ENCODE measurements around the gene CHD9.
"Not testable (repeated sequence)": the region's sequence is repeated elsewhere in the genome, so short reads cannot be mapped to it uniquely, and the experiment has no call there.

The CHD9 gene

GRCh38 chr16:53185741-53186140 lies 130.9 kb downstream of the CHD9 start:
- WGBS (ENCODE audit: insufficient coverage): 95% methylated on average over 3 of the region's 3 CpGs
- H3K27me3 ChIP-seq (replicated peaks in 2 of 5; ENCODE audit: control insufficient read depth in 4 of 5, insufficient read depth in 5 of 5, low read length in 4 of 5); H3K27ac ChIP-seq (ENCODE audit: insufficient read depth in 1 of 2, low read depth in 1 of 2, low read length in 2 of 2, poor library complexity in 1 of 2, severe bottlenecking in 2 of 2); CTCF ChIA-PET; DNase-seq; H3K4me1 ChIP-seq (ENCODE audit: control extremely low read depth in 1 of 4, control insufficient read depth in 4 of 4, insufficient read depth in 4 of 4, low read length in 3 of 4); POLR2A ChIA-PET; H3K4me3 ChIP-seq (ENCODE audit: control insufficient read depth in 1 of 7, extremely low read depth in 1 of 7, insufficient read depth in 4 of 7, low read depth in 2 of 7, low read length in 6 of 7): not testable (repeated sequence)
- H3K36me3 ChIP-seq (ENCODE audit: control insufficient read depth in 4 of 4, insufficient read depth in 4 of 4, low read length in 3 of 4): peaks cover 4 to 23% (median 6%) of the 10 kb centered on the region in 4 experiments
- peaks cover 0 to 25% (median 15%) of the 10 kb centered on the region in 5 experiments for H3K9me3 ChIP-seq (ENCODE audit: control extremely low read depth in 1 of 5, control insufficient read depth in 4 of 5, insufficient read depth in 2 of 5, low read depth in 1 of 5, low read length in 4 of 5)

- CTCF ChIA-PET: no interaction called here
- Histone ChIP-seq H3K27me3 (replicated peaks in 2 of 5; ENCODE audit: control insufficient read depth in 4 of 5, insufficient read depth in 5 of 5, low read length in 4 of 5) (no peaks in the 10 kb centered on the region), H3K4me1 (ENCODE audit: control extremely low read depth in 1 of 4, control insufficient read depth in 4 of 4, insufficient read depth in 4 of 4, low read length in 3 of 4) (no peaks in the 10 kb centered on the region), H3K9me3 (ENCODE audit: control extremely low read depth in 1 of 5, control insufficient read depth in 4 of 5, insufficient read depth in 2 of 5, low read depth in 1 of 5, low read length in 4 of 5) (peaks cover 0 to 25% (median 15%) of the 10 kb centered on the region in 5 experiments), H3K27ac (ENCODE audit: insufficient read depth in 1 of 2, low read depth in 1 of 2, low read length in 2 of 2, poor library complexity in 1 of 2, severe bottlenecking in 2 of 2) (no peak overlapping the region), H3K36me3 (ENCODE audit: control insufficient read depth in 4 of 4, insufficient read depth in 4 of 4, low read length in 3 of 4) (peaks cover 4 to 23% (median 6%) of the 10 kb centered on the region in 4 experiments), H3K4me3 (ENCODE audit: control insufficient read depth in 1 of 7, extremely low read depth in 1 of 7, insufficient read depth in 4 of 7, low read depth in 2 of 7, low read length in 6 of 7) (no peak overlapping the region)
- POLR2A ChIA-PET: no interaction called here
- no CpG with 5 or more reads among the region's 1 CpG for WGBS (ENCODE audit: insufficient coverage)
- no peak for DNase-seq
Observed at GRCh38 chr16:53187775-53188174, 133.0 kb downstream of the CHD9 start.

GRCh38 chr16:53191413-53191812 lies 136.6 kb downstream of the CHD9 start:
- Histone ChIP-seq H3K4me3 (ENCODE audit: control insufficient read depth in 1 of 7, extremely low read depth in 1 of 7, insufficient read depth in 4 of 7, low read depth in 2 of 7, low read length in 6 of 7) (no peak overlapping the region), H3K27me3 (replicated peaks in 2 of 5; ENCODE audit: control insufficient read depth in 4 of 5, insufficient read depth in 5 of 5, low read length in 4 of 5) (no peaks in the 10 kb centered on the region), H3K27ac (ENCODE audit: insufficient read depth in 1 of 2, low read depth in 1 of 2, low read length in 2 of 2, poor library complexity in 1 of 2, severe bottlenecking in 2 of 2) (no peak overlapping the region), H3K4me1 (ENCODE audit: control extremely low read depth in 1 of 4, control insufficient read depth in 4 of 4, insufficient read depth in 4 of 4, low read length in 3 of 4) (no peaks in the 10 kb centered on the region), H3K36me3 (ENCODE audit: control insufficient read depth in 4 of 4, insufficient read depth in 4 of 4, low read length in 3 of 4) (peaks cover 0 to 4% (median 0%) of the 10 kb centered on the region in 4 experiments), H3K9me3 (ENCODE audit: control extremely low read depth in 1 of 5, control insufficient read depth in 4 of 5, insufficient read depth in 2 of 5, low read depth in 1 of 5, low read length in 4 of 5) (peaks cover 0 to 3% (median 3%) of the 10 kb centered on the region in 5 experiments)
- ChIA-PET CTCF (no interaction called here), POLR2A (no interaction called here)
- no peak for DNase-seq
- WGBS (ENCODE audit: insufficient coverage): no CpG with 5 or more reads among the region's 1 CpG

- ChIA-PET POLR2A (no interaction called here), CTCF (no interaction called here)
- Histone ChIP-seq H3K4me1 (ENCODE audit: control extremely low read depth in 1 of 4, control insufficient read depth in 4 of 4, insufficient read depth in 4 of 4, low read length in 3 of 4) (no peaks in the 10 kb centered on the region), H3K27ac (ENCODE audit: insufficient read depth in 1 of 2, low read depth in 1 of 2, low read length in 2 of 2, poor library complexity in 1 of 2, severe bottlenecking in 2 of 2) (no peak overlapping the region), H3K36me3 (ENCODE audit: control insufficient read depth in 4 of 4, insufficient read depth in 4 of 4, low read length in 3 of 4) (no peaks in the 10 kb centered on the region), H3K4me3 (ENCODE audit: control insufficient read depth in 1 of 7, extremely low read depth in 1 of 7, insufficient read depth in 4 of 7, low read depth in 2 of 7, low read length in 6 of 7) (no peak overlapping the region), H3K9me3 (ENCODE audit: control extremely low read depth in 1 of 5, control insufficient read depth in 4 of 5, insufficient read depth in 2 of 5, low read depth in 1 of 5, low read length in 4 of 5) (no peaks in the 10 kb centered on the region), H3K27me3 (replicated peaks in 2 of 5; ENCODE audit: control insufficient read depth in 4 of 5, insufficient read depth in 5 of 5, low read length in 4 of 5) (no peaks in the 10 kb centered on the region)
- no peak for DNase-seq
Observed at GRCh38 chr16:53198933-53199332, 144.1 kb downstream of the CHD9 start.

GRCh38 chr16:53201900-53202299 lies 147.1 kb downstream of the CHD9 start:
- Histone ChIP-seq H3K9me3 (ENCODE audit: control extremely low read depth in 1 of 5, control insufficient read depth in 4 of 5, insufficient read depth in 2 of 5, low read depth in 1 of 5, low read length in 4 of 5) (no peaks in the 10 kb centered on the region), H3K4me3 (ENCODE audit: control insufficient read depth in 1 of 7, extremely low read depth in 1 of 7, insufficient read depth in 4 of 7, low read depth in 2 of 7, low read length in 6 of 7) (no peak overlapping the region), H3K27ac (ENCODE audit: insufficient read depth in 1 of 2, low read depth in 1 of 2, low read length in 2 of 2, poor library complexity in 1 of 2, severe bottlenecking in 2 of 2) (no peak overlapping the region), H3K27me3 (replicated peaks in 2 of 5; ENCODE audit: control insufficient read depth in 4 of 5, insufficient read depth in 5 of 5, low read length in 4 of 5) (no peaks in the 10 kb centered on the region), H3K4me1 (ENCODE audit: control extremely low read depth in 1 of 4, control insufficient read depth in 4 of 4, insufficient read depth in 4 of 4, low read length in 3 of 4) (peaks cover 0 to 3% (median 1%) of the 10 kb centered on the region in 4 experiments), H3K36me3 (ENCODE audit: control insufficient read depth in 4 of 4, insufficient read depth in 4 of 4, low read length in 3 of 4) (peaks cover 0 to 2% (median 0%) of the 10 kb centered on the region in 4 experiments)
- WGBS (ENCODE audit: insufficient coverage): no CpG with 5 or more reads among the region's 1 CpG
- no peak for DNase-seq
- ChIA-PET POLR2A (no interaction called here), CTCF (no interaction called here)

- CTCF ChIA-PET: no interaction called here
- no peak for DNase-seq
Observed at GRCh38 chr16:53202398-53202797, 147.6 kb downstream of the CHD9 start.

GRCh38 chr16:53207810-53208752 lies 153.3 kb downstream of the CHD9 start:
- Histone ChIP-seq H3K36me3 (ENCODE audit: control insufficient read depth in 4 of 4, insufficient read depth in 4 of 4, low read length in 3 of 4) (peaks cover 0 to 6% (median 4%) of the 10 kb centered on the region in 4 experiments), H3K4me3 (ENCODE audit: control insufficient read depth in 1 of 7, extremely low read depth in 1 of 7, insufficient read depth in 4 of 7, low read depth in 2 of 7, low read length in 6 of 7) (peak overlapping the region in 6 of 7 experiments; percentile 63 to 96 (median 74)), H3K27me3 (replicated peaks in 2 of 5; ENCODE audit: control insufficient read depth in 4 of 5, insufficient read depth in 5 of 5, low read length in 4 of 5) (no peaks in the 10 kb centered on the region), H3K9me3 (ENCODE audit: control extremely low read depth in 1 of 5, control insufficient read depth in 4 of 5, insufficient read depth in 2 of 5, low read depth in 1 of 5, low read length in 4 of 5) (no peaks in the 10 kb centered on the region), H3K4me1 (ENCODE audit: control extremely low read depth in 1 of 4, control insufficient read depth in 4 of 4, insufficient read depth in 4 of 4, low read length in 3 of 4) (peaks cover 11 to 42% (median 28%) of the 10 kb centered on the region in 4 experiments), H3K27ac (ENCODE audit: insufficient read depth in 1 of 2, low read depth in 1 of 2, low read length in 2 of 2, poor library complexity in 1 of 2, severe bottlenecking in 2 of 2) (peak overlapping the region; percentile 90 to 95)
- POLR2A ChIA-PET: interaction anchor here (0.7 kb wide), 1 partner anchor 79 kb away, joined by 4 read pairs; no protein-coding TSS in a partner anchor
- peak; percentile 87 to 94 (median 91) for DNase-seq
- 0% methylated on average over 5 of the region's 8 CpGs for WGBS (ENCODE audit: insufficient coverage)
- CTCF ChIA-PET: interaction anchor here (0.6 to 5.7 kb wide), 19 partner anchors 9 to 153 kb away, joined by 3 to 51 read pairs (median 6); partner anchors contain the start of genes CHD9 and CHD9NB

More at GRCh38 chr16:53202398-53202797, 147.6 kb downstream of the CHD9 start:
- Histone ChIP-seq H3K36me3 (ENCODE audit: control insufficient read depth in 4 of 4, insufficient read depth in 4 of 4, low read length in 3 of 4) (peaks cover 0 to 2% (median 0%) of the 10 kb centered on the region in 4 experiments), H3K4me1 (ENCODE audit: control extremely low read depth in 1 of 4, control insufficient read depth in 4 of 4, insufficient read depth in 4 of 4, low read length in 3 of 4) (peaks cover 0 to 8% (median 4%) of the 10 kb centered on the region in 4 experiments), H3K9me3 (ENCODE audit: control extremely low read depth in 1 of 5, control insufficient read depth in 4 of 5, insufficient read depth in 2 of 5, low read depth in 1 of 5, low read length in 4 of 5) (no peaks in the 10 kb centered on the region), H3K4me3 (ENCODE audit: control insufficient read depth in 1 of 7, extremely low read depth in 1 of 7, insufficient read depth in 4 of 7, low read depth in 2 of 7, low read length in 6 of 7) (no peak overlapping the region), H3K27ac (ENCODE audit: insufficient read depth in 1 of 2, low read depth in 1 of 2, low read length in 2 of 2, poor library complexity in 1 of 2, severe bottlenecking in 2 of 2) (no peak overlapping the region), H3K27me3 (replicated peaks in 2 of 5; ENCODE audit: control insufficient read depth in 4 of 5, insufficient read depth in 5 of 5, low read length in 4 of 5) (no peaks in the 10 kb centered on the region)
- POLR2A ChIA-PET: no interaction called here

All from common myeloid progenitor, CD34-positive (primary cell).